Lung (tissue), 12 donors: ENCODE measurements around the gene CNP. TPM values are rescaled to one million over a fixed set of nuclear protein-coding genes. Genes with fewer than 3 reads are reported as not detected.
A peak's percentile ranks its signal among the peaks of the same experiment; 100 is the strongest.

Source experiments
- ATAC-seq: fragments of 200-7000 bp; cut with Tn5 transposase; one replicate; pipeline ENCODE4 v1.9.1; 2020; ENCODE audit warnings: moderate number of reproducible peaks; ENCODE audit not compliant: insufficient read depth, low FRiP score
- DNase-seq, 3 donors: peaks; one replicate each; pipeline ENCODE4 v3.0.0-alpha.2; 2013 to 2017
- H3K27ac ChIP-seq, 2 donors: one replicate each; pipeline ENCODE4 v1.5.1; 2013; ENCODE audit warnings: mild to moderate bottlenecking in 2 of 2, moderate library complexity in 2 of 2, control low read depth in 1 of 2, inconsistent platforms in 1 of 2, low read depth in 1 of 2, low read length in 1 of 2
- H3K27me3 ChIP-seq, 3 donors: one replicate each; pipeline ENCODE4 v1.5.1; 2013; ENCODE audit warnings: low read length in 2 of 3; ENCODE audit not compliant: control insufficient read depth in 3 of 3, insufficient read depth in 3 of 3
- H3K36me3 ChIP-seq, 4 donors: one replicate each; pipeline ENCODE4 v1.5.1; 2013; ENCODE audit warnings: low read length in 4 of 4, mild to moderate bottlenecking in 1 of 4, moderate library complexity in 1 of 4; ENCODE audit not compliant: control insufficient read depth in 4 of 4, insufficient read depth in 4 of 4
- H3K4me1 ChIP-seq, 5 donors: one replicate each; pipeline ENCODE4 v1.5.1; 2013; ENCODE audit warnings: low read length in 5 of 5, mild to moderate bottlenecking in 2 of 5, moderate library complexity in 1 of 5; ENCODE audit not compliant: control insufficient read depth in 5 of 5, insufficient read depth in 5 of 5
- H3K4me3 ChIP-seq: one replicate; pipeline ENCODE4 v1.5.1; 2013; ENCODE audit warnings: mild to moderate bottlenecking, control low read depth, moderate library complexity
- H3K9ac ChIP-seq, 2 donors: one replicate each; pipeline ENCODE4 v1.5.1; 2013; ENCODE audit warnings: low read length in 2 of 2, control low read depth in 1 of 2; ENCODE audit not compliant: insufficient read depth in 1 of 2
- H3K9me3 ChIP-seq, 4 donors: one replicate each; pipeline ENCODE4 v1.5.1; 2013; ENCODE audit warnings: low read length in 3 of 4, mild to moderate bottlenecking in 1 of 4, moderate library complexity in 1 of 4; ENCODE audit not compliant: control insufficient read depth in 4 of 4, insufficient read depth in 3 of 4
- CTCF ChIP-seq: IDR thresholded peaks from 2 replicates; pipeline ENCODE4 v1.5.1; 2012; ENCODE audit warnings: mild to moderate bottlenecking; ENCODE audit errors: control extremely low read depth, extremely low read depth
- WGBS, 2 donors: extraction: QIAGEN DNeasy Blood & Tissue Kit; methylation state at CpG; one replicate each; pipeline ENCODE4 v1.1.7; 2013; 5-methylcytosine and 5-hydroxymethylcytosine counted together
- polyA plus RNA-seq, 2 donors: library from polyadenylated mRNA; stranded (reverse); fragments of 200-250 nt; gene quantifications; one replicate each; pipeline ENCODE4 v1.2.1, GENCODE V29; 2013
- total RNA-seq, 2 donors: library from RNA; depleted of rRNA in 1 of 2; stranded (reverse); fragments of >200 nt in 1 of 2; gene quantifications; one replicate each; pipeline ENCODE4 v1.2.1, GENCODE V29; 2014 to 2021
- donor health status: control.
- donor health status: control.
- donor health status: Bipolar disorder and iron deficiency.
- donor health status: healthy.
- donor health status: DM: yes; HTN: yes; CAD: no.

CNP gene
- total and polyA plus RNA-seq, 4 donors: 32.3 to 53.5 (median 33.9) TPM

GRCh38 chr17:41918314-41919164 is 48.1 kb upstream of the CNP start, which contains the start of gene ACLY:
TSS of gene ACLY (minus strand) at chr17:41918951. CDS start at chr17:41913873, 5,078 bp downstream.
- ATAC-seq (peak; percentile 98), DNase-seq (peak; percentile 98)
- H3K4me3 ChIP-seq: peak within 1 kb of the TSS; percentile 94
- H3K4me1 ChIP-seq: peaks cover 0 to 24% (median 16%) of the 10 kb centered on the region in 5 donors
- peaks cover 0 to 3% (median under 1%) of the 10 kb centered on the region in 4 donors for H3K36me3 ChIP-seq
- H3K9ac ChIP-seq: peak within 1 kb of the TSS; percentile 39 to 61
- H3K27me3 ChIP-seq: no peaks in the 10 kb centered on the region
- H3K9me3 ChIP-seq: no peaks in the 10 kb centered on the region
- peak within 1 kb of the TSS; percentile 89 to 95 for H3K27ac ChIP-seq
- TF ChIP-seq CTCF: no peak
- 0% methylated on average over 72 to 80 of the region's 80 CpGs for WGBS, 2 donors

- DNase-seq: no peak
- peaks cover 0 to 24% (median 15%) of the 10 kb centered on the region in 5 donors for H3K4me1 ChIP-seq
- ATAC-seq: peak; percentile 3
- H3K27ac ChIP-seq: peak overlapping the region in 1 of 2 donors; percentile 89
- no peaks in the 10 kb centered on the region for H3K27me3 ChIP-seq
- H3K4me3 ChIP-seq: peak overlapping the region; percentile 1
- 10 to 15% methylated on average over 31 to 33 of the region's 33 CpGs for whole genome bisulfite sequencing, 2 donors
- H3K36me3 ChIP-seq: no peaks in the 10 kb centered on the region
- H3K9me3 ChIP-seq: no peaks in the 10 kb centered on the region
- peak overlapping the region in 1 of 2 donors; percentile 19 for H3K9ac ChIP-seq
- TF ChIP-seq CTCF: no peak
Measured at GRCh38 chr17:41919165-41919817, 47.3 kb upstream of the CNP start.

- WGBS, 2 donors: 77 to 89% methylated on average over 7 of the region's 7 CpGs
- Histone ChIP-seq H3K4me1 (peaks cover 0 to 24% (median 8%) of the 10 kb centered on the region in 5 donors), H3K27me3 (no peaks in the 10 kb centered on the region), H3K27ac (peak overlapping the region in 1 of 2 donors; percentile 89), H3K9me3 (no peaks in the 10 kb centered on the region), H3K4me3 (no peak overlapping the region), H3K36me3 (no peaks in the 10 kb centered on the region), H3K9ac (no peak overlapping the region)
- ATAC-seq: no peak
- no peak for TF ChIP-seq CTCF
- DNase-seq: peak in 2 of 3 donors; percentile 11 to 34
Measured at GRCh38 chr17:41919840-41920579, 46.6 kb upstream of the CNP start.
